ENCODE data around the gene MICALL2. TPM values are rescaled to one million over a fixed set of nuclear protein-coding genes. Genes with fewer than 3 reads are reported as not detected.

The MICALL2 gene
- total RNA-seq, 4 donors from 2014 or later, result 4.4 to 16.6 (median 9.3) TPM

GRCh38 chr7:1468643-1469298 lies 9.5 kb upstream of the MICALL2 start:
- no peak for TF ChIP-seq CTCF (IDR thresholded peaks at IDR 0.05)
- DNase-seq (ENCODE audit: low spot score) (no peak), ATAC-seq (ENCODE audit: low FRiP score) (no peak)

GRCh38 chr7:1468203-1468602 lies 8.9 kb upstream of the MICALL2 start:
- TF ChIP-seq CTCF (IDR thresholded peaks at IDR 0.05), result no peak
- ATAC-seq (ENCODE audit: low FRiP score) (no peak), DNase-seq (ENCODE audit: low spot score) (no peak)

GRCh38 chr7:1466524-1467271 lies 7.4 kb upstream of the MICALL2 start:
- ATAC-seq (ENCODE audit: low FRiP score) (peak; percentile 27), DNase-seq (ENCODE audit: low spot score) (no peak)
- TF ChIP-seq CTCF (IDR thresholded peaks at IDR 0.05), result no peak

- DNase-seq (ENCODE audit: low spot score), result no peak
- no peak for TF ChIP-seq CTCF (IDR thresholded peaks at IDR 0.05)
- no peak for ATAC-seq (ENCODE audit: low FRiP score)
Measured at GRCh38 chr7:1464694-1465093, 5.4 kb upstream of the MICALL2 start.

GRCh38 chr7:1463676-1464223 lies 4.5 kb upstream of the MICALL2 start:
- ATAC-seq (ENCODE audit: low FRiP score) (no peak), DNase-seq (ENCODE audit: low spot score) (no peak)
- no peak for TF ChIP-seq CTCF (IDR thresholded peaks at IDR 0.05)

GRCh38 chr7:1461646-1462375 lies 2.5 kb upstream of the MICALL2 start:
- TF ChIP-seq CTCF (IDR thresholded peaks at IDR 0.05), result no peak
- DNase-seq (ENCODE audit: low spot score) (no peak), ATAC-seq (ENCODE audit: low FRiP score) (no peak)

Measured in omental fat pad (tissue), 4 donors.